Activated CD4-positive, alpha-beta memory T cell treated with anti-CD3 and anti-CD28 coated beads, Interleukin-2, amount 10 ng/mL, durations not matched to agents 7 days and 5 days (primary cell): ENCODE results near the gene OLIG1. TPM values are rescaled to one million over a fixed set of nuclear protein-coding genes. Genes with fewer than 3 reads are reported as not detected.

Source experiments
- CTCF ChIA-PET: fragments of 350-600 bp; sonication (Branson Sonifier 250); formaldehyde crosslinking; loops from one replicate; lab custom pipeline; 2021; ENCODE audit warnings: antibody characterized with exemption, inconsistent platforms; lab: Charles Lee
- POLR2A ChIA-PET: fragments of 350-600 bp; sonication (Branson Sonifier 250); formaldehyde crosslinking; loops from one replicate; lab custom pipeline; 2021; ENCODE audit warnings: antibody characterized with exemption; lab: Charles Lee
- DNase-seq: peaks from one replicate; pipeline ENCODE4 v3.0.0-alpha.2; 2020
- H3K27ac Mint-ChIP-seq: one replicate; pipeline ENCODE4 v1.8.0; 2021; ENCODE audit warnings: mild to moderate bottlenecking, mixed read lengths
- H3K27me3 Mint-ChIP-seq: one replicate; pipeline ENCODE4 v1.8.0; 2021; ENCODE audit warnings: mixed read lengths
- H3K36me3 Mint-ChIP-seq: one replicate; pipeline ENCODE4 v1.8.0; 2021; ENCODE audit warnings: low read depth, mixed read lengths
- H3K4me1 Mint-ChIP-seq: one replicate; pipeline ENCODE4 v1.8.0; 2021; ENCODE audit warnings: mixed read lengths
- H3K4me3 Mint-ChIP-seq: one replicate; pipeline ENCODE4 v1.8.0; 2021; ENCODE audit warnings: mild to moderate bottlenecking, mixed read lengths
- H3K9me3 Mint-ChIP-seq: one replicate; pipeline ENCODE4 v1.8.0; 2021; ENCODE audit warnings: mixed read lengths
- total RNA-seq, 2 experiments: library from RNA; stranded (reverse); gene quantifications; one replicate each; pipeline ENCODE4 v1.2.3, GENCODE V29; 2021

OLIG1 gene
- total RNA-seq, 2 experiments from 2014 or later, result not detected

DNA sequence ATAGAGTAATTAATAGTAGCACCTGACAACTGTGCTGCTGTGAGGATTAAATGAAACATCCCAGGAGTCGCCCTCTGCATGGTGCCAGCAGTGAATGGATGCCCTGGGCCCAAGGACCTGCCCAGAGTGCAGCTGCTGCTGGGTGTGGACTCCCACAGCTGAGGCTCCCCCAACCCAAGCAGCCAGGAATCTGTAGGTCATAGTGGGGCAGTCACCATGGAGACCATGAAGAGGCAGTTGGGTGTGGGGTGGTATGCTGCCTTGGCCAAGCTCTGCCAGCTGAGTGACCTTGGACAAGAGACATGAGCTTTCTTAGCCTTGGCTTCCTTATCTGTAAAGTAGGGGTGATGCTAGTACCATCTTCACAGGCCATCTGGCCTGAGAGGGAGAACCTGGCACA, 34.8 kb upstream of the OLIG1 start:
- Mint-ChIP-seq H3K4me1 (peaks cover 17% of the 10 kb centered on the region), H3K4me3 (no peak overlapping the region), H3K27ac (no peak overlapping the region), H3K9me3 (no peaks in the 10 kb centered on the region), H3K36me3 (no peaks in the 10 kb centered on the region), H3K27me3 (peaks cover 13% of the 10 kb centered on the region)
- ChIA-PET POLR2A (no interaction called here), CTCF (no interaction called here)
- DNase-seq, result no peak

DNA sequence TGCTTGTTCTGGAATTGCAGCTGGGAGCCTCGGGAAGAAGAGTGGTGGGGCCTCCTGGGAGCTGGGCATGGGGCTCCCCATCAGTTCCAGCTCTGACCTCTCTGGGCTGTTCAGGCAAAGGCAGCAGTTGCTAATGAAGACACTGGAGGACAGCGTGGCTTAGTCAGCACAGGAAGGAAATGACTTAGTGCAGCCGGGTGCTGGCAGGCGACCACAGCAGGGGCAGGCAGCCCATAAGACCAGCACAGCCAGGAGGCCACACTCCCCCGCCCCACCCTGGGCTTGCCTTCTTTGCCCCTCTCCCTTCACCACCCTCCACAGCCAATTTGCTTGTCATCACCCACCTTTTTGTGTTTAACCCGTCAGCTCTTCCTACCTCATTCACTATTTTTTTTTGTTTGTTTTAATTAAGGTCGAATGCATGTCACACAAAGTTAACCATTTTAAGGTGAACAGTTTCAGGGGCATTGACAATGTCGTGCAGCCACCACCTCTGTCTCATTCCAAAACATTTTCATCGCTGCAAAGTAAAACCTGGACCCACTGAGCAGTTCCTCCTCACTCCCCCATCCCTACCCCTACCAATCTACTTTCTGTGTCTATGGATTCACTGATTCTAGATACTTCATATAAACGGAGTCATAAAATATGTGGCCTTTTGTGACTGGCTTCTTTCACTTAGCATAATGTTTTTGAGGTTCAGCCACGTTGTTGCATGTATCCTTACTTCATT, 33.3 kb upstream of the OLIG1 start:
- H3K27me3 Mint-ChIP-seq, result peaks cover 10% of the 10 kb centered on the region
- peak; percentile 63 for DNase-seq
- H3K4me3 Mint-ChIP-seq, result no peak overlapping the region
- H3K27ac Mint-ChIP-seq, result peak overlapping the region; percentile 65
- H3K9me3 Mint-ChIP-seq, result no peaks in the 10 kb centered on the region
- ChIA-PET CTCF (no interaction called here), POLR2A (no interaction called here)
- H3K4me1 Mint-ChIP-seq, result peaks cover 17% of the 10 kb centered on the region
- no peaks in the 10 kb centered on the region for H3K36me3 Mint-ChIP-seq

DNA sequence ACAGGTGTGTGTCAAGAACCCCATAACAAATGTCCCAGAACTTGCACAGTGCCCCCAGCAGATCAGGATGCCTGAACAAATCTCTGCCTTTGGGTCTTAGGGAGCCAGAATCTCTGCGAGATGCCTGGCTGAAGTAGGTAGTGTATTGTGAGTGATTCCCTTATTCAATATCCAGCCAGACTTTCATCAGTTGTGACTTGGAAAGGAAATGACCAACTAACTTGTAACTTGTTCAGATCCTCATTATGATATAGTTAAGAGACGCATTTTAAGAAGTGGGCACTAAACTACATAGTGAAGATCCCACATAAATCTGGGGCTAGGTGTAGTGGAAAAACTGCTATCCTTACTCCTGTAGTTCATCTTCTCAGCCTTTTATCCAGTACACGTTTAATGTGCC, 32.4 kb upstream of the OLIG1 start:
- CTCF ChIA-PET, result interaction anchor here (0.6 kb wide), 1 partner anchor 264 kb away, joined by 3 read pairs; no protein-coding TSS in a partner anchor

DNA sequence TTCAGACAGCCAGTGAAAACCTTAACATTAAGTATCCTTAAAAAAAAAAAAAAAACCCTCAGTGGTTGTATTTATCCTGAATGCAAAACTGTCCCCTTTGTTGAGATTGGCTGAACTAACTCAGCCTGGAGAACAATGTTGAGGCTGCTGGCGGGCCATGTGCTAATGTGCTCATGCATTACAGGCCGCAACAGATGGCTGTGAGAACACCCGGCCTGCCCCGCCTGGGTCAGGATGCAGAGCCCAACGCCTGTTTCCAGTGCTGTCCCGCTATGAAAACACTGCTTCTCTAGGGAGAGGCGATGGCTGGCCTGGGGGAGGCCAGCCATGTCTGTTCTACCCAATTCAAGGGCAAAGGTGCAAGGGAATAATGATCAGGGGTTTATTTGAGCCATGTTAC, 30.4 kb upstream of the OLIG1 start:
- ChIA-PET POLR2A (no interaction called here), CTCF (no interaction called here)
- Mint-ChIP-seq H3K4me1 (peaks cover 17% of the 10 kb centered on the region), H3K27ac (no peak overlapping the region), H3K27me3 (peaks cover 16% of the 10 kb centered on the region), H3K4me3 (no peak overlapping the region), H3K36me3 (no peaks in the 10 kb centered on the region), H3K9me3 (no peaks in the 10 kb centered on the region)
- DNase-seq, result no peak

More for the DNA sequence above, 32.4 kb upstream of the OLIG1 start:
- Mint-ChIP-seq H3K4me1 (peaks cover 17% of the 10 kb centered on the region), H3K4me3 (no peak overlapping the region), H3K27ac (no peak overlapping the region), H3K27me3 (peaks cover 5% of the 10 kb centered on the region), H3K9me3 (no peaks in the 10 kb centered on the region), H3K36me3 (no peaks in the 10 kb centered on the region)
- POLR2A ChIA-PET, result no interaction called here
- no peak for DNase-seq

DNA sequence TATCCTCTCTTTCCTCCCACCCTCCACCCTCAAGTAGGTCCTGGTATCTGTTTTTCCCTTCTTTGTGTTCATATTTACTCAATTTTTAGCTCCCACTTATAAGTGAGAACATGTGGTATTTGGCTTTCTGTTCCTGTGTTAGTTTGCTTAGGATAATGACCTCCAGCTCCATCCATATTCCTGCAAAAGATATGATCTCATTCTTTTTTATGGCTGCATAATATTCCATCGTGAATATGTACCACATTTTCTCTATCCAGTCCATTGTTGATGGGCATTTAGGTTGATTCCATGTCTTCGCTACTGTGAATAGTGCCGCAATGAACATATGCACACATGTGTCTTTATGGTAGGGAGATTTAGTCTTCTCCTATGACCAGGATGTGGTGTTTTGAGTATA, 29.7 kb upstream of the OLIG1 start:
- H3K4me3 Mint-ChIP-seq, result no peak overlapping the region
- ChIA-PET CTCF (no interaction called here), POLR2A (no interaction called here)
- H3K9me3 Mint-ChIP-seq, result no peaks in the 10 kb centered on the region
- no peak for DNase-seq
- H3K4me1 Mint-ChIP-seq, result peaks cover 17% of the 10 kb centered on the region
- peaks cover 18% of the 10 kb centered on the region for H3K27me3 Mint-ChIP-seq
- no peak overlapping the region for H3K27ac Mint-ChIP-seq
- H3K36me3 Mint-ChIP-seq, result no peaks in the 10 kb centered on the region

DNA sequence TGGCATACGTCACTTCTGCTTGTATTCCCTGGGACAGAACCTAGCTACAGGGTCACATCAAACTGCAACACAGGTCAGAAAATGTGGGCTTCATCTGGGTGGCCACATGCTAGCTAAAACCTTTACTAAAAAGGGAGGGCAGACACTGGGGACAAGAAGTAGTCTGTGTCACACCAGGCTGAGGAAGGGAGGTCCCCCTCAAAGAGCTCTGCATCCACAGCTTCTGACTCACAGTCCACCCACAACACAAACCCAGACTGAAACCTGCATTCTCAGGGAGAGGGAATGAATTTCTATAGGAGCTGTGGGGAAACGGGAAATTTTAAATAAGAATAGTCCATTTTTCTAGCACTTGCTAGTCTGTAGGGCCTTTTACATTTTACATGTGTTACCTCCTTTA, 28.0 kb upstream of the OLIG1 start:
- ChIA-PET POLR2A (interaction anchor here (1.4 kb wide), 1 partner anchor 10 kb away, joined by 3 read pairs; no protein-coding TSS in a partner anchor), CTCF (interaction anchor here (1.0 kb wide), 1 partner anchor 102 kb away, joined by 3 read pairs; no protein-coding TSS in a partner anchor)
- Mint-ChIP-seq H3K4me1 (peaks cover 5% of the 10 kb centered on the region), H3K9me3 (no peaks in the 10 kb centered on the region), H3K27me3 (peaks cover 25% of the 10 kb centered on the region), H3K4me3 (no peak overlapping the region), H3K36me3 (no peaks in the 10 kb centered on the region), H3K27ac (no peak overlapping the region)
- DNase-seq, result no peak

DNA sequence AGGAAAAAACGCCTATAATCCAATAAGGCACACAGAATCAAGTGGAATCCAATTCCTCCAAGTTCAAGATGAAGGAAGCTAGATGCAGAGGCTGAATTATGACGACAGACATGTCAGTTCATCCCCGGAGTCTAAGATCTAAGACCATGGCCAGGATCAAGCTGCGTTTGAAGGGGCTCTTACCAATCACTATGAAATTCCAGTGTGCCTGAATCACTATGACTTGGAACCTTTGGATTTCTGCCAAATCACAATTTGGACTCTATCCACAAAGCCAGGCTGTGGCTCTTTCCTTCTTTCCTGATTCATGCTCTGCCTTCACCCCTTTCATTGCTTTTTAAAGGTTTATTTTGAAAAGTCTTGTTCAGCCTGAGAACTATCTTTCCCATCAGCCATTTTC, 27.1 kb upstream of the OLIG1 start:
- H3K27me3 Mint-ChIP-seq, result peaks cover 28% of the 10 kb centered on the region
- POLR2A ChIA-PET, result no interaction called here

DNA sequence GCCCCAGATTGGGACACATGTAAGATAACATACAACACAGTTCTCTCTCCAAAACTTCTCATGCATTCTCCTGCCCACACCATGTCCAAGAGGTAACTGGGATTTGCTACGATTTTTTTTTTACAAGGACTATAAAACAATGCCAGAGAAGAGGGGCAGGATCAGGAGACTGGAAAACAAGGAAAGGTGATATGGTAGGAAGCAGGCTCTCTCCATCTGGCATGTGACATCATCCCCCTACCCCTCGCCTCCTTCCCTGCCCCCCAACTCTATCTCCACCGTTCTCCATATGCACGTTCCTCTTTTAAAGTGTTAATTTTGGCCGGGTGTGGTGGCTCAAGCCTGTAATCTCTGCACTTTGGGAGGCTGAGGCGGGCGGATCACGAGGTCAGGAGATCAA, 23.5 kb upstream of the OLIG1 start:
- no peaks in the 10 kb centered on the region for H3K9me3 Mint-ChIP-seq
- no peak for DNase-seq
- ChIA-PET CTCF (no interaction called here), POLR2A (no interaction called here)
- peaks cover 42% of the 10 kb centered on the region for H3K27me3 Mint-ChIP-seq
- no peak overlapping the region for H3K27ac Mint-ChIP-seq
- no peak overlapping the region for H3K4me3 Mint-ChIP-seq
- H3K36me3 Mint-ChIP-seq, result no peaks in the 10 kb centered on the region
- H3K4me1 Mint-ChIP-seq, result peaks cover 2% of the 10 kb centered on the region

More for the DNA sequence above, 27.1 kb upstream of the OLIG1 start:
- Mint-ChIP-seq H3K36me3 (no peaks in the 10 kb centered on the region), H3K9me3 (no peaks in the 10 kb centered on the region), H3K4me1 (no peaks in the 10 kb centered on the region), H3K27ac (no peak overlapping the region), H3K4me3 (no peak overlapping the region)
- no peak for DNase-seq
- CTCF ChIA-PET, result no interaction called here

DNA sequence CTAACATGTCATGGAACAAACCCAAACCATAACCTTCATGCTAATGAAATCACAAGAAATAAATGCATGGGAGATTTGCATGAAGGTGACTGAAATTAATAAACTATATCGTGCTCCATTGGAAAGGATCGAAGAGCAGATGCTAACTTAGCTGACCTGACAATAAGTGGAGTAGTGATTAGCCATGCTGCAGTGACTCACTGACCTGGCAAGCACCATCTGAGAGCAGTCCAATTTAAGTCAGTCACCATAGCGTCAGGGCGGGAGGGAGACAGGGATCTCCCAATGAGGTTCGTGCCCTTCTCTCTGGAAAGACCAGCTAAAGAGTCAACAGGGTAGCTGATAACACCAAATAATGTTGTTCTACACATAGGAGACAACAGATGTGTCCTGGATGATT, 22.7 kb upstream of the OLIG1 start:
- peaks cover 2% of the 10 kb centered on the region for H3K4me1 Mint-ChIP-seq
- no peaks in the 10 kb centered on the region for H3K9me3 Mint-ChIP-seq
- CTCF ChIA-PET, result no interaction called here
- no peak for DNase-seq
- peaks cover 47% of the 10 kb centered on the region for H3K27me3 Mint-ChIP-seq
- H3K4me3 Mint-ChIP-seq, result no peak overlapping the region
- no peak overlapping the region for H3K27ac Mint-ChIP-seq
- POLR2A ChIA-PET, result no interaction called here
- H3K36me3 Mint-ChIP-seq, result no peaks in the 10 kb centered on the region

DNA sequence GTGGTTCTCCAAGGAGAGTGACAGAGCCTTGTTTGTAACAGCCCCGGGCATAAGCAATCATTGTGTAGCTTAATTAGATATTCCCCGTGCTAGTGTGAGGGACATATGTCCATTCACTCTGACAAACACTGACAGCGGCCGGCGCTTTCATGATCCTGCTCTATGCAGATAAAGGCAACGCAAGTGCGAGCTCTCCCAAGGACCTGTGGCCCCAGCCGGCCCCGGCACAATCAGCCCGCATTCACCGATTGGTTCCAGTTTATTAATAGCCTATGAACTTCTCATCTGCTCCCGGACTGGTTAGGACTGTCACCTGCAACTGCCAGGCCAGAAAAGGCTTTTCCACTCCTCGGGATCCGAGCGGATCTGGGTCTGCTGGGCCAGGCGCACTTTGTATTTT, 18.0 kb upstream of the OLIG1 start:
- peaks cover 2% of the 10 kb centered on the region for H3K4me1 Mint-ChIP-seq
- POLR2A ChIA-PET, result no interaction called here
- no peak overlapping the region for H3K27ac Mint-ChIP-seq

DNA sequence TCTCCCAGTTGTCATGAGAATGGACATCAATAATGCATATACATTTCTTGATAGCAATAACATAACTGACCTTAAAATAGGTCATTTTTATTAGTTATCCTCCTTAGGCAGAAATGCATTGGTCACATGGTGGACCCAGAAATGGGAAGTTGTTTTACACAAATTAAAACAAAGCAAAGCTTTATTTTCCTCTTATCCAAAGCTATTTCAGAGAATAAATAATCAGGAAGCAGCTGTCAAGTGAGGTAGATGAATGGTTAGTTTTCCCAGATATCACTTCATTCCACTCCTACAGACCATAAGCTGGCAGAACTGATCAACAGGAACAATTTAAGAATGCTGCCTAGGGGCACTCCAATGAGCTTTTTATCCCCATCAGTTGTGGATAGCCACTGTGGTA, 16.0 kb upstream of the OLIG1 start:
- ChIA-PET CTCF (interaction anchor here (1.0 kb wide), 1 partner anchor 16 kb away, joined by 3 read pairs; the partner anchor contains the start of gene OLIG1), POLR2A (no interaction called here)
- no peak overlapping the region for H3K27ac Mint-ChIP-seq
- H3K27me3 Mint-ChIP-seq, result peaks cover 39% of the 10 kb centered on the region
- no peak for DNase-seq
- H3K9me3 Mint-ChIP-seq, result no peaks in the 10 kb centered on the region
- no peak overlapping the region for H3K4me3 Mint-ChIP-seq
- H3K4me1 Mint-ChIP-seq, result peaks cover 2% of the 10 kb centered on the region
- no peaks in the 10 kb centered on the region for H3K36me3 Mint-ChIP-seq

More for the DNA sequence above, 18.0 kb upstream of the OLIG1 start:
- no peaks in the 10 kb centered on the region for H3K9me3 Mint-ChIP-seq
- no peak for DNase-seq
- no peak overlapping the region for H3K4me3 Mint-ChIP-seq
- no peaks in the 10 kb centered on the region for H3K36me3 Mint-ChIP-seq
- peaks cover 42% of the 10 kb centered on the region for H3K27me3 Mint-ChIP-seq
- CTCF ChIA-PET, result no interaction called here

DNA sequence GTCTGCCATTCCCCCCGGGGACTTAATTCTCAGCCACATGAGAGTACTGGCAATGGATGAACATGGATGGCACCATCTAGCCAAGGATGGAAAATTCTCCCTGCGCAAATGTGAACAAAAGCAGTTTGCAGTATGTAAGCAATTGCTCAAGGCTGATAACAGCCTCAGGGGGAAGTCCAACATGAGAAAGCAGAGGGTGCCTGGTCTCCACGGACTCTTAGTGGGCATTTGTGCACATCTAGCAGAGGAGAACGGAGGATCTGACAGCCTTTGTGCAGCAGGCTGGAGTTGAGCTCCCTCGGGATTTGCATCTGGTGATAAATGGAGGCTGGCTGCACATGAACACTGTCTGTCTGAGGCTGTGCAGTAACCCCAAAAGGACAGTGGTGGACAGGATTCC, 13.9 kb upstream of the OLIG1 start:
- CTCF ChIA-PET, result interaction anchor here (0.5 kb wide), 1 partner anchor 1638 kb away, joined by 4 read pairs; no protein-coding TSS in a partner anchor
- no peak for DNase-seq
- Mint-ChIP-seq H3K4me1 (no peaks in the 10 kb centered on the region), H3K27me3 (peaks cover 41% of the 10 kb centered on the region), H3K36me3 (no peaks in the 10 kb centered on the region), H3K4me3 (no peak overlapping the region), H3K9me3 (no peaks in the 10 kb centered on the region), H3K27ac (no peak overlapping the region)
- POLR2A ChIA-PET, result no interaction called here

DNA sequence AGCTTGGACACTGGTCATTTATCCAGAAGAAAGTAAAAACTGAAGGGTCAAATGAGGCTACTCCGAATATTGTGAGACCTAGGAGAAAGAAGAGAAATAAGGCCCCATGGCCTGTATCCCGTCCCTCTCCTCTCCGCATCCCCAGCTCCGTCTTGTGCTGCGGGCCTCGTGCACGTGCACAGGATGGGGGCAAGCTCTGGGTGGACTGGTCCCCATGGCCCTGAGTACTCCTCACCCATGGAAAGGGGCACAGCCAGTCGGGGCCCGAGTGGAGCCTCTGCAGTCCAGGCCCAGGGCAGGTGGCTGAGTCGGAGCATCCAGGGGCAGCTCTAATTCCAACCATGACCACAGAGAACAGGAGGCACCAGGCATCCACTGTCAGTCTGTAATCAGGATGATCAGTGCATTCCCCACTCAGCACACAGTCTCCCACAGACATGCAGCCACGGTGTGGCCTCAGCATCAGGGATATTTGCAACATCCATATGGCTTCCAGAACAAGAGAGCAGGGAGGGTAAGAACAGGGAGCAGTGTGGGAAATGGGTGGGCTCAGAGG, 12.5 kb upstream of the OLIG1 start:
- H3K36me3 Mint-ChIP-seq, result no peaks in the 10 kb centered on the region
- DNase-seq, result no peak
- CTCF ChIA-PET, result no interaction called here
- no peak overlapping the region for H3K27ac Mint-ChIP-seq
- POLR2A ChIA-PET, result no interaction called here
- H3K9me3 Mint-ChIP-seq, result no peaks in the 10 kb centered on the region
- H3K4me3 Mint-ChIP-seq, result no peak overlapping the region
- H3K27me3 Mint-ChIP-seq, result peaks cover 44% of the 10 kb centered on the region
- H3K4me1 Mint-ChIP-seq, result no peaks in the 10 kb centered on the region

DNA sequence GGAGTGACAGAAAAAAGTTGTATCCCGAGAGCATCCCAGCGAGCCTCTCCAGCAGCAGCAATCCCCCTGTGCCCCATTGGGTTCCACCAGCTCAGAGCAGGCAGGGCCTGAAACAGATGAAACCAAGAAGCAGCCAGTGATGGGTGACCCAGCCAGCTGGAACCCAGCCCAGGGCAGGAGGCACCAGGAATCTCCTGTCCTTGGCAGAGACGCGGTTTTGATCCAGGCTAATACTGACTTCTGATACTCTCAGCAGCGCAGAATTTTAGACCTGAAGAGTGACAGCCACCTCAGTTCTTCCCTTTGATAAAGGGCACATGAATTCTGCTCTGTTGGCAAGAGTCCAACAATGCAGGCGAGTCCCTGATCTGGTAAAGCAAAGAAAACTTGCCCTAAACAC, 11.4 kb upstream of the OLIG1 start:
- H3K27ac Mint-ChIP-seq, result no peak overlapping the region
- CTCF ChIA-PET, result no interaction called here

More for the DNA sequence above, 11.4 kb upstream of the OLIG1 start:
- Mint-ChIP-seq H3K4me1 (no peaks in the 10 kb centered on the region), H3K36me3 (no peaks in the 10 kb centered on the region), H3K9me3 (no peaks in the 10 kb centered on the region), H3K4me3 (no peak overlapping the region), H3K27me3 (peaks cover 46% of the 10 kb centered on the region)
- POLR2A ChIA-PET, result no interaction called here
- DNase-seq, result no peak
